Activated T-cell treated with anti-CD3 and anti-CD28 coated beads for 24 hours (primary cell): ENCODE measurements around the gene BCL6.

ENCODE experiments used
- DNase-seq: peaks from one replicate; pipeline ENCODE4 v3.0.0-alpha.2; 2020; ENCODE audit warnings: low read depth

BCL6 gene

DNA sequence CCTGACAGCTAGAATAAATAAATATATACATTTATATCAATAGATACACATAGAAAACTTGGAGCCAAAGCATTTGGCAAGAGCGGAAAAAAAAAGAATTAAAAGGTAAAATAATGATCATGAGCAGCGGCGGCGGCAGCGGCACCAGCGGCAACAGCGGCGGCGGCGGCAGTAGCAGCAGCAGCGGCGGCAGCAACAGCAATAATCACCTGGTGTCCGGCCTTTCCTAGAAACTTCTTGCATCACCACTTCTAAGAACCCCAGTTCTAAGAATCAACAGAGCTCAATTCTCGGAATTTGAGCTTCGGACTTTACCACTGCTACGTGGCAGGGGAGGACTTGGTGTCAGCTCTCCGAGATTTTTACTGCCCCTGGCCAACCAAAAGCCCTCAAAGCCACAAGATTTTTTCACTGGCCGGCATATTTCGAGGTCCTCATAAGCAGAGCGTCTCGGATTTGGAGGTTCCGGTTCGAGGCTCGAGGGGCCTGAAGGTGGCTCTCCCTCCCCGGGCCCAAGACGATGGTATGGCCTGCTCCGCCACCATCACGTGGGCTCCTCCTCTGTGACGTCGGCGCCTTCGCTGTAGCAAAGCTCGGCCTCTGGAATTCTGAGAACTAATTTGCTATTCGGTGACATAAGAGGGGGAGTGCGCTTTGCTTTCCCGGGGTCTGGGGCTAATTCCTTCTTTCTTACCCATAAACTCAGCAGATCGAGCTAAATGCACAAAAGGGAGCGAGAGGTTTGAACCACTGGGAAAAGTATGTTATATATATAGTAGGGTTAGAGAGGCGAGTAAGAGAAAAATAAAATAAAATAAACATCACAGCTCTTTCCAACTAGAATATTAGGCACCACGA, at the start of gene BCL6:
BCL6 (minus strand) TSS at position 268 of the 858 bp plus-strand sequence. CDS start 11,775 bp downstream, outside the sequence.
- DNase-seq: peak; percentile 80

DNA sequence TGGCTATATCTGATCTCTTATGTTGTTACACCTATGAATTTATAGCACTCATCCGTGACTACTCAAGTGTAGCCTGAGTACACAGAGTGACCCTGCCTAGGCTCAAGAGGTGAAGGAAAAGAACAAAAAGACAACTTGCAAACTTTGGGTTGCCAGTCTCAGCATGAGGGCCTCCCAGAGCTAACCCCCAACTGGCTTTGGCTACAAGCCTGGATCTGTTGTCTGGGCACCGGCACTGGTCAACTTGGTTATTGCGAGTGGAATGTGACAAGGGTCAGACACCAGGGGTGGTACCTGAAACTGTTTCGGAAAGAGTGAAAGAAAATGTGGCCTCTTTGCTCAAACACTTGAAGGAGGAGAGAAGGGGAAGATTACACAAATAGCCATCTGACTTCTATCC, 49.5 kb upstream of the BCL6 start:
- no peak for DNase-seq

DNA sequence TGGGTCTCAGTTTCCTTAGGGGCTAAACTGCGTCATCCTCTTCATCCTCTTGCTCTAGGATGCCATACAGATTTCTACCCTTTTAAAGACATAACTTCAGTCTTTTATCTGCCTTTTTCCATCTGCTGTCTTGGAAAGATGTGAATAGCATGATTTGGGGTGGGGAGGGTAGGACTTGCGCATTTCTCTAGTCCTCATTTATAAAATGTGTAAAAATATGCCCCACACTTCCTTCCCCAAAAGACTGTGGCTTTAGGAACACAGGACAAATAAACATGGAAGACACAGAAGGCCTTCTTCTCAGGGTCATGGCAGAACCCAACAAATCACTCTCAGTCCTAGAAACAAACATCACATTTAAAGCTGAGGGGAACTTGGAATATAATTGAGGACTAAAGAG, 48.4 kb upstream of the BCL6 start:
- DNase-seq: no peak

DNA sequence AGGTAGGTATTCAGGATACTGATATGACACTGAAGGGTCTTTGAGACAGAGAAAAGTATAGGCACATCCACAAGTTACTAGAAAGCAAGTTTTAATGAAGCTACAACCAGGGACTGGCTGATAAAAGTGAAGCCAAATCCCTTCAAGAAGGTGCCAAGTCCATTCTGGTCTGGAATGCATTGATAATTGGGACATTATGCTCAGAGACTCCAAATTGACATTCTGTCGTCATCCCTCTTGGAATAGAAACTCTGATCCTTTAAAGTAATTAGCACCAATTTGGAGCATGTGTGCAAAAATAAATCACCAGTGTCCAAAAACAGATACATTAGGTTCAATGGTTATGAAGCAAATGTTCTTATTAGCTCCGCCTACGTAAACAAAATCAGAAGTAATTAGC, 47.3 kb upstream of the BCL6 start:
- DNase-seq: no peak

DNA sequence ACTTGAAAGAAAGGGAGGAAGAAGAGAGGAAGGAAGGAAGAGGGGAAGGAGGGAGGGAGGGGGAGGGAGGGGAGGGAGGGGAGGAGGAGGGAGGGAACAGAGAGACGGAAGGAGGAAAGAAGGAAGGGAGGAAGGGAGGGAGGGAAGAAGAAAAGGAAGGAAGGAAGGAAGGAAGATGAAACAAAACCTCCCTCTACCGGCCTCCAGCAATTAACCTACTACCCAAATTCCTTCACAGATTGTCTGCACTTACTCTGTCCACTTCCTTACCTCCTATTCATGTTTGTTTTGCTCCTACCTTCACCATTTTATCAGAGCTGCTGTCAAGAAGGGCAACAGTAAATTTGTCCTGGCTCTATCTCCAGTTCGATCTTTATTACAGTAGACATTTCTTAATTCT, 44.6 kb upstream of the BCL6 start:
- no peak for DNase-seq

DNA sequence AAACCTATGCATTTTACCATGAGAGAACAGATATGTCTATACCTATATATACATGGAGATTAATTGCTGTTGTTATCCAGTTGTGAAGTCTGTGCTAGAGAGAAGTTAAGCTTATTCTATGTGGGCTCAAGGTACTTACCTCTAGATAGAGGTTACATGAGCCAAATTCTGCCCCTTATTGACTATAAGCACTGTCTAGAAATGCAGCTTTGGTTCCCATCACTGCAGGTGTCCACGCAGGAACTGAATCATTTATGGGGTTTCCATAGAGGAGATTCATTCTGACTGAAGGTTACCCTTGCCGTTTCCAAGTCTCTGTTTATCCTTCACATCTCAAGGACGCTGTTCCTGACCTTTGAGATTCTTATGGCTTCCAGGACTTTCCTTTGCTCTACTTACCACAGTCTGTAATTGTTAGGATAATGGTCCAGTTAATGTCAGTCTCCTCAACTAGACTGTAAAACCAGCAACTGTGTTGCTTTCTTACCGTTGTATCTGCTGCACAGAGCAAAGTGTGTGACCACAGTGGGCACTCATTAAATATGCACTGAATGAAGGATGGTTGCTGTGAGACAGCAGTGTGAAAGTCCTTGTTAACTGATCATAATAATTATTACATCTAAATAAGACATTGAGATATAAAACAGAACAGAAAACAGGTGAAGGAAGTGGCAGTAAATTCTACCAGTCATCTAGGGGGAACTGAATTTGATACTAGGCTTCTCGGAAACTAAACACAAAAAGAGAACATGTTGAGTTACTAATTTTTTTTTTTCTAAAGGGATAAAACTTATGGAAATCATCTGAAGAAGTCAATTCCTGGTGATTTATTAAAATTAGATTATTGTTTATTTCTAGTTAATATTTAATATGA, 44.0 kb upstream of the BCL6 start:
- DNase-seq: no peak

DNA sequence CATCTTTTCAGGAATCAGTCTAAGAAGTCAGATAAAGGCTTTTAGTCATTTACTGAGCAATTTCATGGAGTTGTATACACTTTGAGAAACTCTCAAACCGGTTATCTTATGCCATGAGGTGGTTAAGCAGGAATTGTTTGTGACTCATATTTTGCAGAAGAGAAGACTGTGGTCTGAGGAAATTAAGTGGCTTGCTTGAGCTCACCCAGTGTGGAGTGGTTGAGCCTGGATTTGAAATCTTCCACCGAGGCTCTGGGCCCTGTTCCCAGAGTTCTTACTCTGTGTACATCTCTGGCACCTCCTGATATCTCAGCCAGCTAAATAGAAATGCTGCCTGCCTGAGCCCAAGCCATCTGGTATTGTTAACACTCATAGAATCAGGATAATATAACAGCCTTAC, 37.8 kb upstream of the BCL6 start:
- no peak for DNase-seq

DNA sequence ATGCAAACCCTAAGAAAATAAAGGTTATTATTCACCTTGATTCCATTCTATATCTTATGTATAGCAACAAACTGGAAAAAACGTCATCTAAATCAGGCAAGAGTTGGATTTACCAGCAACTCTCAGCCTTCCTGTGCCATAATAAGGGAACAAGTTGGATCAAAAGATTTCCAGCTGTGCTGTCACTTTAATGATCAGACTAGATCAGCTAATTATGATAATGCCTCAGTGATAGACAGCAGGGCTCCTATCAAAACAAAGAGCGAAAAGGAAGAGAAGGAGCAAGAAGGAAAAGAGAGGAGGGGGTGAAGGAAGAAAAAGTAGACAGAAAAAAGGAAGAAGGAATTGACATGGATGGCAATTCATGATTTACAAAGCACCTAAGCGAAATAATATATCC, 36.7 kb upstream of the BCL6 start:
- DNase-seq: no peak

DNA sequence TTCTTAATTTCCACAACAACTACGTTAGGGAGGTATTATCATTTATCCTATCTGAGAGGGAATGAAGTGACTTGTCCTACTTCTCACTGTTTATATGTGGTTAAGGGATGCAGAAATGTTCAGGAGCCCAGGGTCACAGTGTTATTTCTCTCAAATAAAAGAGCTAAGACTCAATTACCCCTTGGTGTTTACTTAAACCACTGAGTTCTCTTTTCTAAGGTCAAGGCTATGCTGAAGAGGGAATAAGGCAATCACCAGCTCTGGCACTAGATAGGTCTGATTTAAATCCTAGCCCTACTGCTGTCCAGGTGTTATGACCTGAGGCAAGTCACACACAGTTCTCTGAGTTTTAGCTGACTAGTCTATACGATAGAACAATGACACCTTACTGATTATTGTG, 35.7 kb upstream of the BCL6 start:
- DNase-seq: no peak

DNA sequence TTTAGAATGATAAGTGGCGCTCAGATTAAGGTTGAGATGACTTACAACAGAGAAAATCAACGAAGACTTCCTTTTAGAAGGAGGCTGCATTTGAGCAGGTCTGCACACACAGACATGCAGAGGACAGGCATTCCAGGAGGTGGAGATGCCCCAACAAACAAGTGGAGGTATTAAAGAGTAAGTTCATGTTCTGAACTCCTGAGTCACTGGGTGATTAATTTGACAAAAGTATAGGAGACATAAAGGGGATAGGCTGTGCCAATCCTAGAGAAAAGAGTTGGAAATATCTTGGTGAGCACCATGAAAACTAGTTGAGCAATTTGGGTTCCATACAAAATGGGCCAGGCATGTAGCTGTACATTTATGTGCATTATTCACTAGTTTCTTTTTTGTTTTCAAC, 33.5 kb upstream of the BCL6 start:
- DNase-seq: no peak

DNA sequence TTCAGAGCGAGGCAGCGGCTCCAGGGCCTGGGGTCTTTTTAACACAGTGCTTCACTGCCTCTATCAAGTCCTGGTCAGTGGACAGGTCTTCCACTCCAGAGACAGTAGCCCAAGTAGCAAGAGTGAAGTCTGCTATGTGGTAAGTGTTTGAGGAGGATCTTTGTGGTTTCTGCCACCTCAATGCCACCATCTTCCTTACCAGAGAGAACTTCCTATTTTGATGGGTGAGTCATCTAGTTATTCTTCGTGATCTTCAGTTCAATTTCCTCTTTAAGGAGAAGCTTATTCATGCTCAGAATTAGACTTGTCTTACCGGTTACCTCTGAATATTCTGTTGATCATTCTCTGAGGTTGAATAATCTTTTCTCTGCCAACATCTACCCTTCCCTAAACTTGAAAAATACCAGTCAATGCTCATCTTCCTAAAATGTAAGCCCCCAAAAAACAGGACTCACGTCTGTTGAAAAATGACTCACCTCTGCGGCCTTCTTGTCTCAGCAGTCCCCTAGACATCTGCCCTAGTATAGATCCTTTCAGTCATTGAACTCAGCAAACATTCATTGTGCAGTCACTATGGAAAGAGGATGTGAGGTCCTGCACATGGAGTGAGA, 32.2 kb upstream of the BCL6 start:
- peak; percentile 33 for DNase-seq

DNA sequence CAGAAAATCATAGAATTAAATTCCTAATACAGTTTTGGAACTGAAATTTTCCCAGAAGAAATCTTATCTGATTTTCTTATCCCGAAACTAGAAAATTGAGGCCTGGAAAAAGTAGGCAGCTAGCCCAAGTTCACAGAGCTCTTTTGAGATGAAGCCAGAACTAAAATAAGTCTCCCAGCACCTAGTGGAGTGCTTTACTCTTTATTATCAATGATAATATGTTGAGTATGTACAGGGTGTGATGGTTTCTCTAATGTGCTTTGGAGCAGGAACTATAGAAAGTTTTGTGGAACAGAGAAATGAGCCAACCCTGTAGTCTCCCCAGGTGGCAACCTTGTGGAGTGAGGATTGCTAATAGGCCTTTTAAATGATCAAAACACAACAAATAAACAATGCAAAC, 30.3 kb upstream of the BCL6 start:
- DNase-seq: no peak

DNA sequence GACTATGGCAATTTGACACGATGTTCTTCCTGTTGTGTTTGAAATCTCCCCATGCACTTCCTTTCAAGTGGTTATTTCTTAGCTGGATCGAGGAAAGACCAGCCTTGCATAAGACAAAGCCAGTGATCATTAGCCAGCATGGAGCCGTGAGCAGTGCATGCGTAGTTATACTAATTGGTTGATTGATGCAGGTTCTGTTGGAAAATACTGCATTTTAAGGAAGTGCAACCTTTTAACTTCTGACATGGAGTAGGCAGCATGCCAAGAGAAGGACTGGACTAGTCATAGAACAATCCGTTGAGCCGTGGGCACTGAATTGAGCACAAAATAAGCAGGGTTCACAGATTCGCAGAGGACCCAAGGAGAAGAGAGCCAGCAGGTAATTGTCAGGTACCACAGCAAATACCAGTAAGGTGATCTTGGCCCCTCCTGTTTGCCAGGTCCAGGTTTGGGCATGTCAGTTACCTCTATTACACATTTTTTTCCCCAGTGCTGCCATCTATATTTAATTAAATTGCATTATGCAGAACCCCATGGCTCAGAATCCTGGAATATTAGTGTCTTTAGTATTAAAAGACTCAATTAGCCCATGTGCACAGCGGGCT, 29.0 kb upstream of the BCL6 start:
- no peak for DNase-seq

DNA sequence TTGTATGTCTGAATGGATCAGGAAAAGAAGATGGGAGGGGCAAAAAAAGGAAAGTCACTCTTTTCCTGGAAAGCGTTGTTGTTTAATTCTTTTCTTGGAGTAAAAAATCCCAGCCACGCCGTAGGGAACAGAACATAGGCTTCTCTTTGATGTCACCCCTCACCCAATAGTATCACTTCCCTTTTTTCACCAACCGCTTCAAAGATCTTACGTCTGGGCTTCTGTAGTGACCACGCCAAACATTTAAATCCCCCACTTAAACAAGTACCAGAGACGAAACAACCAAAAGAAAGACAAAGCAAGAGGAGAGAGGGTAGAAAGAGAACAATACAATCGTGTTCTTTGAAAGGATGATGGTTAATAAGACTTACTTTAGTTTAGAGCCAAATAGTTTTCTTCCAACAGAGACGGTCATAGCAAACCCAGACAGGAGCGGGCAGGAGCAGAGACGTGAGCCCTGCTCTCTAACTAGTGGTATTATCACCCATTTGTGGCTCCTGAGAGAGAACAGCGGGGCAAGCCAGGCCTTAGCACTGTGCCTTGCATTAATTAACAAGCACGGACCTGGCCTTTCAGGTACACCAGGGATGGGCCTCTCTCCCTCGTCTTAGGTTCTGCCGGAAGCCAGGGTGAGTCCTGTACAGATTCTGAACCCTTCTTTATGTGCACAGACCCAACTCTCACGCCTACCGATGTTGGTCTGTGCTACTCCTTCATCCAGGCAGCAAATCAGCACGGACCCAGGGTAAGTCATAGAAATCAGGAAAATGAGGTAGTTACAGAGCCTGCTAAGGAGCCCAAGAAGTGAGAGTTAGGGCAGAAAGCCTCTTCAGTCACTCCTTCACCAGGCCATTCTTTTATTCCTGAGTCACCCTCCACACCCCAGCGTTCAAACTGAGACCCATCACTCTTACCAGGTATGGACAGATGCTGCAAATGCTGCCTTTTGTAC, 28.2 kb upstream of the BCL6 start:
- no peak for DNase-seq

DNA sequence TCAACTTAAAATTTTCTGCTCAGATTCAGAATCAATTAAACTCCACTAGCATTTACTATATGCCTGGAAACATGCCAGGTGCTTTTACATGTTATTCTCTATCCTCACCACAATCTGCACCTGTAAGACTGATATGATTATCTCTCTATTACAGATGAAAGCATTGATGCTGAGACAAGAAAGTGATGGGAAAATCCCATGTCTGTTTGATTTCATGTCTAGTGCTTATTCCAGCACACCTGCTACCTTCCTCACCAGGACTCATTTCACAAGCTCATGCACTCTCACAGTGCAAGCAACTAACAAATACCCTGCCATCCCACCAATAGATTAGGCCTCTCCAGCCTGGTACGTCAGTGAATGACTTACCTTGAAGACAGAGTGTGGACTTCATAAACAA, 25.0 kb upstream of the BCL6 start:
- DNase-seq: peak; percentile 26

DNA sequence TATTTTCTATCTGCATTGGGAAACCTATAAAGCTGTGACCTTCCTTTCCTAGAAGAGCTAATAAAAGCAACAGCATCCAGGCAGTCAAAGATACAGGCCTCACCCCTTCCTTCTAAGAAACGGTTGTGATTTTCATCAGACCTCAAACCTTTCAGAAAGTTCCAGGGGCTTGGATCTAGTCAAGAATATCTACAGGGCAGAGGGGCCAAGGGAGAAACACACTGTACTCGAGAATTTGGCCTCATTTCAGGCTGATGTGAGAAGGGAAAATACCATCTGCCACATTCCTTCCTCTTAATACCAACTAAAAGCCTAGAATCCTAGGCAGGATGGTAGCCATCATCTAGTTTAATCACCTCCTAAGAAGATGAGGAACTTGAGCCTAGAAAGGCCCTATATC, 24.5 kb upstream of the BCL6 start:
- DNase-seq: no peak

DNA sequence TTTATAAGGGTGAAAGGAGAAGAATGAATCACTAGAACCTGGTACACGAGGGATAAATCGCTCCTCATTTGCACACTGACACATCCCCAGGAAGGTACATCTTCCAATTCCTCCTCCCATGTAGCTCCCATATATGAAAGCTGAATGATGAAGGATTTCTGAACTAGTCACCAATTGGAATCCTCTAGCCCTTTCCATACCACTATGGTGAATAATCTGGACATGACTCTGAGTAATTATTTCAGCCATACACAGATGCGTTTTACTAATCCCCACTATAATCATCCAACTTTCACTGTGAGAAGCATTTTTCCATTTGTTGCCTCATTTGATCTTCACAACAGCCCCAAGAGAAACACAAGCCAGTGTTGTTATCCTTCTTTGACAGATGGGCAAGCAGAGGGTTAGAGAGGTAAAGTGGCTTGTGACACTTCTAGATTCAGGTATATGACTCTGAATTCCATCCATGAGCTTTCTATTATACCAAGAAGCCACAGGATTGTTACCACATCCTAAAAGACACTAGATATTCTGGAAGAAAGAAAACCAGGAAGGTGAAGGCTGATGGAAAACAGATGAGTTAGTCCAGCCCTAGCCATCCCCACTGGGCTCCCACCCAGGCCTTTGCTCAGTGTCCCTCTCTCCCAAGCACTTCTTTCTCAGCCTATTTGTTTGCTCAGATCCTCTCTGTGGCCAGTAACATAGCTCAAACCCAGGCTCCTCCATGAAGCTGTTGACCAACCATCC, 22.2 kb upstream of the BCL6 start:
- DNase-seq: no peak

DNA sequence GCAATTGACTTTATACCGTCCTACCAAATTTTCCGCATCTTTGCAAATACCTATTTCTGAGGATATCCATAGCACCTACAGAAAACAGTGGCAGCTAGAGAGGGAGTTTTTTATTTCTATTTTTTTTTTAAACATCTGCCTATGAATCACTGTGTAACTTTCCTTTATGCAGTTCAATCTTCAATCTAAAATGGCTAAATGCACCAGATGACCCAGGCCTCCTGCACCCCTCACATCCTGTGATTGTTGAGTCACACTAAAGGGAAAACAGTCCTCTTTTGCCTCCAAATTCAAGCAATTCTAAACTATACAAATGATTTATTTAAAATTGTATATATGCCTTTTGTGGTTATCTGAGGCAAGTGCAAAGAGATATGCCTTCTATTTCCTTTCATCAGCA, 20.1 kb upstream of the BCL6 start:
- DNase-seq: no peak

DNA sequence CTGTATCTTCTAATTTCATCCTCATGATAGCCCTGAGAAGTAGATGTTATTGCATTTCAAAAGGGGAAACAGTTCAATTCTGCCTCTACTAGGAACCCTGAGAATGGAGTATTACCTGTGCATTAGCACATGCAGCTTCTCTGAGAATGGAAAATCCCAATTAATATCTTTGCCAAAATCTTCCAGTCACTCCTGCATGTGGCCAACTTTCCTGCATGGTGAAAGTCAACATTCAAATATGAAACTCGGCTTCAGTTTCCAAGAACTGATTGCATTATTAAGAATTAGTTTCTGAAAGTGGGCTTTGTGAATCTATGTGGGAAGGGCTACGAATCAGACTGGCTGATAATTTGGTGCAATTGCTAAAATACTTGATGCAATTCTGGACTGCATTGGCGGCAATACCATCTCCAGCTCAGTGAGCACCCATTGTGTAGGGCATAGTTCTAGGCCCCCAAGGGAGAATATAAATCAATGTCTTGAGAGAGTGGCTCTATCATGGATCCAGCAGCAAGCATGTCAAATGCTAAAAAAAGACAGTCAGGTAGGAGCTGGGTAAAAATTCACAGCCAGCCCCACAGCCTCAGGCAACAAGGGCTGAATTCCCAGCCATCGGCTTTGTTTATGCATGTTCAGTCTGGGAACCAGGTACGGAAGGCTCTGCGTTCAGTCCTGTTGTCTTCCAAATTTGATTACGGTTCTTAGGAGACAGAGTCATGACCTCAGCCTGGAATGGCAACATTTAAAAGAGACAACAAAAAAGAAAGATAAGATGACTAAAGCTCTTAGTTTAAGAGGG, 18.8 kb upstream of the BCL6 start:
- DNase-seq: no peak

DNA sequence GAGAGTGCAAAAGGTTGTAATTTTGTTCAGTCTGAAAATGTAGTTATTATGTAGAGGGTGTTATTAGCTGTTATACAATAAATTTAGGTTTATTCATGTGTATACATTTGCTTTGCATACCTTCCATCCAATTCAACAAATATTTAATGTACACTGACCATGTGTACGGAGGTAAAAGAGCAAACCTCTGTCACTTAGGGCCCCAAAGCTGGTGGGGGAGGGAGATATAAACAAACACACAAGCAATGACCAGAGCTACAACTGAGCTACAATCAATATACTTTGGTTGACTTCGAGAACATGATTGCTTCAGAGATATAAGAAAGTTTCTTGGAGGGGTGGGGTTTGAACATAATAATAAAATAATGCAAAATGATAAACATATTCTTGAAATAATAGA, 17.5 kb upstream of the BCL6 start:
- DNase-seq: no peak
